BLaER1 (cell line): ENCODE data around the gene PDSS2.

Experiments
- H3K27ac ChIP-seq: shearing (Covaris generic); formaldehyde crosslinking; 2 replicates; pipeline ENCODE4 v1.8.1; 2022
- H3K27me3 ChIP-seq: shearing (Covaris generic); formaldehyde crosslinking; 2 replicates; pipeline ENCODE4 v1.8.1; 2022
- H3K36me3 ChIP-seq: shearing (Covaris generic); formaldehyde crosslinking; 2 replicates; pipeline ENCODE4 v1.8.1; 2022
- H3K4me1 ChIP-seq: shearing (Covaris generic); formaldehyde crosslinking; 2 replicates; pipeline ENCODE4 v1.8.1; 2022
- H3K4me2 ChIP-seq: shearing (Covaris generic); formaldehyde crosslinking; 2 replicates; pipeline ENCODE4 v1.8.1; 2022
- H3K4me3 ChIP-seq: shearing (Covaris generic); formaldehyde crosslinking; 2 replicates; pipeline ENCODE4 v1.8.1; 2022
- H3K9ac ChIP-seq: shearing (Covaris generic); formaldehyde crosslinking; 2 replicates; pipeline ENCODE4 v1.8.1; 2022
- H3K9me3 ChIP-seq: shearing (Covaris generic); formaldehyde crosslinking; 2 replicates; pipeline ENCODE4 v1.8.1; 2022
- H4K20me1 ChIP-seq: shearing (Covaris generic); formaldehyde crosslinking; 2 replicates; pipeline ENCODE4 v1.8.1; 2022
- Cebpa-rat ChIP-seq: shearing (Covaris generic); IDR thresholded peaks from 2 replicates; pipeline ENCODE4 v1.8.1; 2022

The PDSS2 gene

DNA sequence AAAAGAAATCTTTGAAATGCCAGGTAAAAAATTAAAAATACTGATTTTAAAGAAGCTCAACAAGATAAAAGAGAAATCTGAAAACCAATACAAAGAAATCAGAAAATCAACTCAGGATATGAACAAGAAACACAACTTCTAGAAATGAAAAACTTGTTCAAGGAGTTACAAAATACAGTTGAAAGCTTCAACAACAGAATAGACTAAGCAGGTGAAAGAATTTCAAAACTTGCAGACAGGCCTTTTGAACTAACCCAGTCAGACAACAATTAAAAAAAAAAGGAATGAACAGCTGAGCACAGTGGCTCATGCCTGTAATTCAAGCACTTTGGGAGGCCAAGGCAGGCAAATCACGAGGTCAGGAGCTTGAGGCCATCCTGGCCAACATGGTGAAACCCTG is 57.8 kb downstream of the PDSS2 start:
- Histone ChIP-seq H4K20me1 (no peaks in the 10 kb centered on the region), H3K27ac (no peak overlapping the region), H3K9ac (no peak overlapping the region), H3K4me3 (no peak overlapping the region), H3K9me3 (peaks cover 56% of the 10 kb centered on the region), H3K4me2 (no peak overlapping the region), H3K36me3 (peaks cover 32% of the 10 kb centered on the region), H3K27me3 (no peaks in the 10 kb centered on the region), H3K4me1 (no peaks in the 10 kb centered on the region)
- TF ChIP-seq Cebpa-rat, result no peak

DNA sequence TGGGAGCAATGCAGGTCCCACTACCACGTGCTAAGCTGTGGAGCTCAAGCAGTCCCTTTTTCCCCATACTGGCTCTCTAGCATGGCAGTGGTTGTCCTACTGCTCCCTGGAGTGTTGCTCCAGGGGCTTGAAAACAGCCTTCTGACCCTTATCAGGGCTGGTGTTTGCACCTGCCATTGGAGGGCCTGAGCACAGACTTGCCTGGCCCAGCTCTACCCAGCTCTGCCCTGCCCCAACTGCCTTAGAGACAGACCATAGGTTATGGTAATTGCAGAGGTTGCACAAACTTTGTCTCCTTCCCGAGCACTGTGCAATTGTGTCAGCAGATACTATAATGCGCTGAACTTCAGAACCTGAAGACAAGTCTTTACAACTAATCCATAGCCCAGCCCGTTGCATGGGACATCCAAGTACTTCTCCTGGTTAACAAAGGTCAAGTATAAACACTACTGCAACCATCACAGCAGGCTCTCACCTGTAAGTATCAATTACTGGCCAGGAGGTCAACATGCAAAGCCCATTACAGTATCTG is 58.7 kb downstream of the PDSS2 start:
- no peak overlapping the region for H3K4me3 ChIP-seq
- no peak overlapping the region for H3K9ac ChIP-seq
- no peak overlapping the region for H3K27ac ChIP-seq
- peaks cover 32% of the 10 kb centered on the region for H3K36me3 ChIP-seq
- no peak overlapping the region for H3K4me2 ChIP-seq
- no peaks in the 10 kb centered on the region for H3K4me1 ChIP-seq
- H3K9me3 ChIP-seq, result peaks cover 61% of the 10 kb centered on the region
- no peaks in the 10 kb centered on the region for H4K20me1 ChIP-seq
- no peaks in the 10 kb centered on the region for H3K27me3 ChIP-seq
- TF ChIP-seq Cebpa-rat, result no peak

DNA sequence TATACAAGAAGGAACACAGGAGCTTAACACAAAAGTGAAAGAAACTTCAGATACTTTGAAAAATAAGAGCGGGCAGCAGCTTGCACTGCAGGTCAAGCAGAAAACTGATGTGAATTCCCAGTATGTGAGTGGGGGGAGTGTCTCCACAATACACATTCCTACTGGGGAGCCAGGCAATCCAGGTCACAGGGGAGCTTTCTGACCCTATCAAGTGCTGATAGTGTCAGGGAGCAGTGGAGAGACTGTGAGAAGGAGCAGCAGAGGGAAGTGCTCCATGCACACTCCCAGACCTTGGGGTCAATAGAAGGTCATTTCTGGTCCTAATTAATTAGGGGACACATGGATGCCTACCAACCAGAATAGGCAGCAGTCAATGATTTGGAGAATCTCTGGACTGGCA is 59.4 kb downstream of the PDSS2 start:
- Histone ChIP-seq H3K36me3 (peaks cover 29% of the 10 kb centered on the region), H3K9me3 (peaks cover 57% of the 10 kb centered on the region), H4K20me1 (no peaks in the 10 kb centered on the region), H3K9ac (no peak overlapping the region), H3K27ac (no peak overlapping the region), H3K4me1 (no peaks in the 10 kb centered on the region), H3K4me2 (no peak overlapping the region), H3K27me3 (no peaks in the 10 kb centered on the region), H3K4me3 (no peak overlapping the region)
- no peak for TF ChIP-seq Cebpa-rat

- H3K9ac ChIP-seq, result no peak overlapping the region
- no peaks in the 10 kb centered on the region for H4K20me1 ChIP-seq
- peaks cover 20% of the 10 kb centered on the region for H3K36me3 ChIP-seq
- no peak overlapping the region for H3K4me2 ChIP-seq
- no peak for TF ChIP-seq Cebpa-rat
- no peaks in the 10 kb centered on the region for H3K27me3 ChIP-seq
- no peak overlapping the region for H3K27ac ChIP-seq
- H3K9me3 ChIP-seq, result peaks cover 55% of the 10 kb centered on the region
- no peaks in the 10 kb centered on the region for H3K4me1 ChIP-seq
- H3K4me3 ChIP-seq, result no peak overlapping the region
Observed at GRCh38 chr6:107398001-107398400, 61.4 kb downstream of the PDSS2 start.

- no peaks in the 10 kb centered on the region for H3K4me1 ChIP-seq
- no peak for TF ChIP-seq Cebpa-rat
Observed at GRCh38 chr6:107396211-107396610, 63.2 kb downstream of the PDSS2 start.

GRCh38 chr6:107392069-107392468 is 67.3 kb downstream of the PDSS2 start:
- Histone ChIP-seq H3K27me3 (no peaks in the 10 kb centered on the region), H3K9ac (no peak overlapping the region), H3K36me3 (peaks cover 6% of the 10 kb centered on the region; the same call in 1 of the 2 replicates), H3K4me1 (no peaks in the 10 kb centered on the region), H3K4me2 (no peak overlapping the region), H3K4me3 (no peak overlapping the region), H3K9me3 (peaks cover 33% of the 10 kb centered on the region), H4K20me1 (no peaks in the 10 kb centered on the region), H3K27ac (no peak overlapping the region)
- TF ChIP-seq Cebpa-rat, result no peak

More at GRCh38 chr6:107396211-107396610, 63.2 kb downstream of the PDSS2 start:
- peaks cover 11% of the 10 kb centered on the region; the same call in 1 of the 2 replicates for H3K36me3 ChIP-seq
- no peak overlapping the region for H3K4me3 ChIP-seq
- H4K20me1 ChIP-seq, result no peaks in the 10 kb centered on the region
- no peak overlapping the region for H3K9ac ChIP-seq
- no peak overlapping the region for H3K4me2 ChIP-seq
- peaks cover 39% of the 10 kb centered on the region for H3K9me3 ChIP-seq
- no peaks in the 10 kb centered on the region for H3K27me3 ChIP-seq
- no peak overlapping the region for H3K27ac ChIP-seq

- Histone ChIP-seq H3K27me3 (no peaks in the 10 kb centered on the region), H3K9ac (no peak overlapping the region), H3K4me1 (no peaks in the 10 kb centered on the region), H3K4me3 (no peak overlapping the region), H3K36me3 (peaks cover 6% of the 10 kb centered on the region; the same call in 1 of the 2 replicates), H4K20me1 (no peaks in the 10 kb centered on the region), H3K4me2 (no peak overlapping the region), H3K27ac (no peak overlapping the region), H3K9me3 (peaks cover 28% of the 10 kb centered on the region)
- TF ChIP-seq Cebpa-rat, result no peak
Observed at GRCh38 chr6:107390685-107391435, 68.5 kb downstream of the PDSS2 start.

- Histone ChIP-seq H3K27me3 (no peaks in the 10 kb centered on the region), H3K9me3 (peaks cover 25% of the 10 kb centered on the region), H3K9ac (no peak overlapping the region), H3K4me3 (no peak overlapping the region), H3K4me1 (no peaks in the 10 kb centered on the region), H3K36me3 (peaks cover 6% of the 10 kb centered on the region; the same call in 1 of the 2 replicates), H4K20me1 (no peaks in the 10 kb centered on the region), H3K4me2 (no peak overlapping the region), H3K27ac (no peak overlapping the region)
- no peak for TF ChIP-seq Cebpa-rat
Observed at GRCh38 chr6:107390056-107390455, 69.3 kb downstream of the PDSS2 start.

GRCh38 chr6:107386904-107387303 is 72.5 kb downstream of the PDSS2 start:
- no peak for TF ChIP-seq Cebpa-rat
- Histone ChIP-seq H3K27me3 (no peaks in the 10 kb centered on the region), H4K20me1 (no peaks in the 10 kb centered on the region), H3K9me3 (0 out of 2 replicates have a peak, but pooled peaks cover 6% of the 10 kb centered on the region), H3K9ac (no peak overlapping the region), H3K4me1 (no peaks in the 10 kb centered on the region), H3K27ac (no peak overlapping the region), H3K4me3 (no peak overlapping the region), H3K4me2 (no peak overlapping the region), H3K36me3 (no peaks in the 10 kb centered on the region)

- Histone ChIP-seq H3K36me3 (no peaks in the 10 kb centered on the region), H3K4me1 (no peaks in the 10 kb centered on the region), H3K27me3 (no peaks in the 10 kb centered on the region), H3K4me3 (no peak overlapping the region), H3K27ac (no peak overlapping the region), H3K9ac (no peak overlapping the region), H4K20me1 (no peaks in the 10 kb centered on the region), H3K4me2 (no peak overlapping the region), H3K9me3 (0 out of 2 replicates have a peak, but pooled peaks cover 6% of the 10 kb centered on the region)
- no peak for TF ChIP-seq Cebpa-rat
Observed at GRCh38 chr6:107386340-107386739, 73.0 kb downstream of the PDSS2 start.
